CD4-positive, alpha-beta T cell treated with Interleukin-15 for 1 hour (primary cell): ENCODE measurements around the gene ITPK1.

Experiments used
- DNase-seq: peaks from one replicate; pipeline ENCODE4 v3.0.0-alpha.2; 2020

The ITPK1 gene

DNA sequence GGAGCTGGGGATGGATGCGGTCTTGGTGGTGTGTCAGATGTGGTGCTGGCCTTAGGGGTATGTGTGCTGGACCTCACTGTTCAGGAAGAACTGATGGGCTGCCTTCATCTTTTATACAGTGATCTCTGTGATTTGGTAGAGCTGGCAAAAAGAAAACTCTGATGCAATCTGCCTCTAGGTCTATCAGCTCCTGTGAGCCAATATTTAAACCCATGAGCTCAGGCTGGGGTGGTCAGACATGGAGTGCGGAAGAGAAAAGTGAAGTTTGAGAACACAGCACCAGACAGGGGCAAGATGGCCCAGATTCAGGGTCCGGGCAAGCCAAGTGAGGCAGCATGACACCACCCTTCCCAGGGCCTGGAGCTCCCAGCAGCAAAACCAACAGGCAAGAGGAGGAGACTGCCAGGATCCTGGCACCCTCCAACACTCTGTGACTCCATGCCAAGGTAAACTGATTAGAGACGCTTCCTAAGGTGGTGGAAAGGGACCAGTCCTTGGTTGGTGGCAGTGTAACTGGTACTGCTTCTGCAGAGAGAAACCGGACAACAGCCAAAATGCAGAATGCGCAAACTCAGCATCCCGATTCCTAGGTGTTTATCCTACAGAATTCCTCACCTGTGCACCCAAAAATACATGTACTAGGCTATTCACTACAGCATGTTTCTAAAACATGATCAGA is 110.5 kb downstream of the ITPK1 start:
- DNase-seq: no peak

DNA sequence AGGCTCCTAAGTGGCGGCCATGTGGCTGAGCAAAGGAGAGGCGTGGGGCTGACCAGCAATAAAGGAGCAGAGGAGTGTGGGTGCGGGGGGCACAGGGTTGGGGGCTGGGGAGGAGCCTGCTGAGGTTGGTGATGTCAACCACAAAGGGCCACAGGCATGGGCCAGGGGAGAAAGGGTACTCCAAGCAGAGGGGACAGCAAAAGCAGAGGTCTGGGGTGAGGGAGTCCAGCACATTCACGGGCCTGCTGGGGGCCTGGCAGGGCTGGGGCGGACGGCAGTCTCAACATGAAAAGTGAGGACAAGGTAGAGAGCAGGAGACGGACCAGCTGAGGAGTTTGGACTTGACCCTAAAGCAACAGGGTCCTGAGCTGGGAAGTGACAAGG is 111.0 kb downstream of the ITPK1 start:
- no peak for DNase-seq

DNA sequence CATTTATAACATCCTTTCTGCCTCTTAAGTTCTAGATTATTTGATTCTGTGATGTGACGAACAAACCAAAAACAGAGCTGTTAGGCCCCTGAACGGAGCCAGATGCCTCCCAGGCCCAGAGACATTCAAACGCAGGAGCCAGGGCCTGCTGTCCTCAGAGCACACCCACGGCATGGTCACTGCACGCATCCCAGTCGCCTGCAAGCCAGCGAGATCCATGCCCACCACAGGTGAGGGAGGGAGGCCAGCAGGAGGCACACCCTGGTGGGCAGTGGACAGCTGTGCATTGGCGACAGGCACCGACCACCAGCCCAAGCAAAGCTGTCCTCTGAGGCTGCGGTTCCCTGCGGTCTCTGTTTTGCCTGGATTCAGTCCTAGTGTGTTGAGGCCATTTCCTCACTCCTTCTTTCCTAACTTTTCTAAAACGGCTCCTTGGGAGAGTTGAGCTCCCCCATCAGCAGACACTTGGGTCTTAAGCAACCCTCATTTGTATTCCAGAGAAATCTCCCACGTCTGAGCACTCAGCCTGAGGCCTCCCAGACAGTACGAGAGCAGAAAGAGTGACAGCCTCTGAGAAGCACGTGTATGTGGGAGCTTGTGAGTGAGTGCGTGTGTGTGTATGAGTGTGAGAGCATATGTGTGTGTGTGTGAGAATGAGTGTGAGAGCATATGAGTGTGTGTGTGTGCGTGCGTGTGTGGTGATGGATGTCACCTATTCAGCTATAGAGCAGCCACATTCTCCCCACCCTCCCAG is 111.6 kb downstream of the ITPK1 start:
- DNase-seq: no peak

DNA sequence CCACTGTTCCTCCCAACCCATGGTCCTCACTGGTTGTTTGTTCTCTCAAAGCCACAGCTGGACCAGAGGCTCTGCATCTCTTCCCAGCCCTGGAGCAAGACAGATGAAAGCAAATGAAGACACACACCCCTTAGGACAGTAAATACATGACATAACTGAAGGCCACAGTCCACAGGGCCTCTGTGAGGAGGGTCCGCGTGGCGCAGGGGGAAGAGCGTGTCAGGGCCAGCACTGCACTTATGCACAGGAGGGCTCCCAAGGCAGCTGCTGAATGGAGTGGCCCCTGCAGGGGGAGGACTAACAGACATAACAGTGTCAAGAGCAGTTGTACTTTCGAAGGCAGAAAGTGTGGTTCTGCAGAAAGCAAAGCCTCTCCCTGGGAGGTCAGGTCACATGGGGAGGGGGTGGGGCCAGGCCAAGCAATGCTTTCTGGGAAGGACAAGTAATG is 112.8 kb downstream of the ITPK1 start:
- no peak for DNase-seq

DNA sequence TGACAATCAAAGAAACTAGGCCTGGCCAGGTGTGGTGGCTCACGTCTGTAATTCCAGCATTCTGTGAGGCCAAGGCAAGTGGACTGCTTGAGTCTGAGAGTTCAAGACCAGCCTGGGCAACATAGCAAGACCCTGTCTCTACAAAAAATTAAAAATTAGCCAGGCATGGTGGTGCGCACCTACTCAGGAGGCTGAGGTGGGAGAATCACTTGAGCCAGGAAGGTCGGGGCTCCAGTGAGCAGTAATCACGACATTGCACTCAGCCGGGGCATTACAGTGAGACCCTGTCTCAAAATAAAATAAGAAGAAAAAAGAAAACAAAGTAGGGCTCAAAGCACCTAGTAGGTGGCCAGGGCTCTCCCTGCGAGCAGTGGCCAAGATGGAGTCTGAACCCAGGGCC is 113.7 kb downstream of the ITPK1 start:
- no peak for DNase-seq

DNA sequence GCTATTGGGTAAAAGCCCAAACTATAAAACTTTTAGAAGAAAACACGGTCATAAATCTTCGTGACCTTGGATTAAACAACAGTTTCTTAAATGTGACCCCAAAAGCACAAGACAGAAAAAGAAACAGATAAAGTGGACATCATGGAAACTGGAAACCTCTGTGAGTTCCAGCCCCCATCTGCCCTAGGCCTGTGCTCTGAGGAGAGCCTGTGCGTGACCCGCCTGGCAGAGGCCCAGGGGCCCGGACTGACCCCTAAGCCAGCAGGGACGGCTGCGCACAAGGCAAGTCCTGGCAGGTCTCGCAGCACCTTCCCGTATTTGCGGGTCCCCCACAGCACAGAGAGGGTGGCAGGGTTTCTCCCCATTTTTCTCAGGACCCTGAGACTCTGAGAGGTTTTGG is 116.8 kb downstream of the ITPK1 start:
- no peak for DNase-seq

DNA sequence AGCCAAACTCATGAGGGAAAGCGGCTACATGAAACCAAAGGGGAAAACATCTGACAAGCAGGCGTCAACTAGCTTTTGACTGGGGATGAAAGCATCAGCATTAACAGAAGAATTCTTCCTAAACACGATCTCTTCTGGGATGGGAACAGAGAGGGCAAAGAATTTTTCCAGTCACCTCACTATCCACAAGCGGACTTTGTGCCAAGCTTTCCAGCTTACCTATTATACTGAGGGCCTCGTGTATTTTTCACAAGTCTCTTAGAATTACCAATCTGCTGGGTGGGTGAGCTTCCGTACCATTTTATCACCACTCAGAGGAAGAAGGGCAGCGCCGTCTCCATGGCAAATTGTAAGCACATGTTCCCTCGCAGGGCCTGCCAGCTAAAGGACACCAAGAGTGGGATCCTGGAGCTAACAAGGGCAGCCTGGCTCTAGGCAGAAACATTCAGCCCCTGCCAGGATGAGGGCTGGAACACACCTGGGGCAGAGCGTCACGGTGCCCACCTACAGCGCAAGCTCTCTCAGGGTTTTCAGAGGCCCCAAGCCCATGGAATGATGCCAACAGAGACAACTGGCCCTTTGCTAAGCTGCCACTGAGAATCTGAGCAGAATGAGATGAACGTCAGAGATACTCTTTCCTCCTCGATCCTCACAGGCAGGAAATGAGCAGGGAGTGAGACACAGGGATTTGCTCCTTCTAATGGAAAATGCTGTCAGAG is 118.2 kb downstream of the ITPK1 start:
- no peak for DNase-seq

DNA sequence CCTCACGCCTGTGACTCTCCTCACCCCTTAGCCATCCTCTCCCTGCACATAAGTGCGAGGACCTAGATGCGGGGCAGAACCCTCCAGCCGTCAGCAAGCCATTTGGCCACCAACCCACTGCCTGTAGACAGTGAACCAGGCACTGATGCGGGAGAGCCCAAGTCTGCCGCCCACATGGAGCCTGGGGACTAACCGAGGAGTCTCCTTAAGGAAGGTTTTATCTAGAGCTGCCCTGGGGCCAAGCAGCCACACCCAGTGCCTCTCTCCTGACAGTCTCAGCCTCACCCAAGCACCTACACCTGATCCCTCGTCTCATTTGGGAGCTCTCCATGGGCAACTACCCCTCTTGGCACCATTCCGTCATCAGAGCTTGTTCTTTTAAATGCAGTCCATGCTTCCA is 120.1 kb downstream of the ITPK1 start:
- DNase-seq: no peak

DNA sequence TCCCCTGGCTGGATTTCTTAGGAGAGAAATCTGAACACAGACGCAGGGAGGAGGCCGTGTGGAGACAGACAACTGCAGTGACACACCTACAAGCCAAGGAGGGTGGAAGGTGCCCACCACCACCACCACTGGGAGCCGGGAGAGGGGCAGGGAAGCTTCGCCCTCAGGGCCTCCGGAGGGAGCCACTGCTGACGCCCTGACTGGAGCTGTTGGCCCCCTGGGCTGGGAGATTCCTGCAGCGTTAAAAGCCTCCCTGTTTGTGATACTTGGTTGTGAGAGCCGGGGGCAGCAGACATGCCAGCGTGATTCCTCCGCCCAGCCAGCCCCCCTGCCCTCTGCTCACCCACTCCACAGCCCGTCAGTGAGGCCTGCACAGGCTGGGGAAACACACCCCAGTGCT is 120.8 kb downstream of the ITPK1 start:
- DNase-seq: no peak

DNA sequence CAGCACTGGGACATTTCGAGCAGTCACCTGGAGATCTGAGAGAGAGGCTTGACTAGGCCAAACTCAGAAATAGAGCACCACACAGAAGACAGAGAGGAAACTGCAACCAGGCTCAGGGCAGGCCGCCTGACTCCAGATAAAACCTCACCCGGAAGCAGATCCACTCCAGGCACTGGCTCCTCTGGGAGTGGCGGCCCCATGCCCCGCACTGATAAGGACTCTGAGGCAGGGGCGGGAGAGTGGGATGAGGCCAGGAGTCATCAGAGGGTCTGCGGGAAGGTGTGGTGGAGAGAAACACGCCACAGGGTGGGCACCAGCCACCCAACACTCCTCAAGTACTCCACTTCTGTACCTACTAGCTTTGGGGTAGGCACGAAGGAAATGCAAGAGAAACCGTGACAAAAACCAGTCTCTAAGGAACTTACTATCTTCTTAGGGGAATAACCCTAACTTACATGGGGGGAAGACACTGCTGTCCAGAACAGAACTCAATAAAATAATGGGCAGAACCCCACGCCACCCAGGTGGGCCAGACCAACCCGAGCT is 121.5 kb downstream of the ITPK1 start:
- no peak for DNase-seq

DNA sequence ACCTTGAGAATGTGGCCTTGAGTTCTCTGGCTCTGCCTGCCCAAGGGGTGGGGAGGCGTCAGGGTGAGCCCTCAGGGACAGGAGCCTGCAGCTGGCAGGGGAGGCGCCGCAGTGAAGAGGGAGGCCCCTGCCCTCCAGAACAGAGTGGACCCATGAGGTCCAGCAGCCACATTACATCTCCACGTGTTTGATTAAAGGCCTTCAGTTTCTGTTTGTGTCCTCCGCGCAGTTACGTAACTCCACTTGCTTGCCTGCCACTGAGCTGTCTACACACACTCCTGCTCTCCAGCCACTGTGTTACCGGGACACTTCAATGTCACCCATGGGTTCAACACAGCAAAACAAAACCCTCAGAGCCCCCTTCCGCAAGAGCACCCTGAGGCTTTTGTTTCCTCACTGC is 122.4 kb downstream of the ITPK1 start:
- no peak for DNase-seq

DNA sequence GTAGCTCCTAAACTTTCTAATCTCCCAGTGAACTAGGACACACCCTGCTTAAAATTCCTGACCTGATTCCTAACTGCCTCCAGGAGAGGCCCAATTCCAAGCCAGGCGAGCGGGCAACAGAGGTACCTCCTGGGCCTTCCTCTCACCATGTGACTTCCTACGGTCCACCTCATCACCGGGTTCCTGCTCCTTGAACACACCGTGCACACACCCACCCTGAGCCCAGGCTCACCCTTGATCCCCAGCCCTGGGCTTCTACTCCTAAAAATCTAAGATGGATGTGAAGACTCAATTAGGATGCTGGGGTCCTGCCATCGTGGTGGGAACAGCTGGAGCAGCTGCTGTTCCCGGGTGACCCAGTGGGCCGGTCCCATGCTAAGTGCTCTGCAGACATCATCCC is 124.2 kb downstream of the ITPK1 start:
- no peak for DNase-seq

DNA sequence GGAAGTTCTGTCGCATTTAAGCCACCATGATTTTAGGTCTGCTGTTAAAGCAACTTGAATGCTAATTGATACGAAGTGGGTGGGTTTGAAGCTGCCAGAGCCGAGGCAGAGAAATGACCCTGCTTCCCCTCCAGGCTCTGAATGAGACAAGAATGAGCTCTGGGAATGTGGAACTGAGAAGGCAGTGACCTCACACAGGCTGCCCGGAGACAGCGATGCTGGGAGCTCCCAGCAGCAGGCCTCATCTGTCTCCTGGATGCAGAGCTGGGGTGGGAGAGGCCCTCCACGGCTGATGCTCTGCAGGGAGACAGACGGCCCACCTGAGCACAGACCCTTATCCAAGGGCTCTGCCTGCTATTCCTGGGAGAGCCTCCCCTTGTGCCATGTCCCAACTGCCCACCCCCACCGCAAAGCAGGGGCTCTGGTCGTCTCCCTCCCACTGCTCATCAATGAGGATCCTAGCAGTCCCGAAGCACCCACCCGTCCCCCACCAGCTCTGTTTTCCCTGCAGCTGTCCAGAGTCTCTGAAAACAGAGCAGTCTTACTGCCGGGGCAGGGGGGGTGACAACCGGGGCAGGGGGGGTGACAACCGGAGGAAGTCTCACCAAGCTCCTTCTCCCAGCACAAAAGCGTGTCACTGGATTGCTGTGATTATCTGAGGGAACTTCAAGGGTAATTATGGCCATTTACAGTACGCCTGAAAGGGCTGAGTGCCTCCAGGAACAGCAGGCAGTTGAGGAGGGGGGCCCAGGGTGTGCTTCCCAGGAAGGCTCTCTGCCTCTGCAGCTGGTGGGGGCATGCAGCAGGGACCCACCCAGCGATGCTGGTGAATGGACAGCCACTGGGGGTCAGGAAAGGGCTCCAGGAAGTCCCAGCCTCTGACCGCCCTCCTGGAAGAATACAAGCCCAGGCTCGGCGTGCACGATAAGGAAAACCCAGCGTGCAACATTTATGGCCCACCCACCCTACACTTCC is 125.0 kb downstream of the ITPK1 start:
- no peak for DNase-seq

DNA sequence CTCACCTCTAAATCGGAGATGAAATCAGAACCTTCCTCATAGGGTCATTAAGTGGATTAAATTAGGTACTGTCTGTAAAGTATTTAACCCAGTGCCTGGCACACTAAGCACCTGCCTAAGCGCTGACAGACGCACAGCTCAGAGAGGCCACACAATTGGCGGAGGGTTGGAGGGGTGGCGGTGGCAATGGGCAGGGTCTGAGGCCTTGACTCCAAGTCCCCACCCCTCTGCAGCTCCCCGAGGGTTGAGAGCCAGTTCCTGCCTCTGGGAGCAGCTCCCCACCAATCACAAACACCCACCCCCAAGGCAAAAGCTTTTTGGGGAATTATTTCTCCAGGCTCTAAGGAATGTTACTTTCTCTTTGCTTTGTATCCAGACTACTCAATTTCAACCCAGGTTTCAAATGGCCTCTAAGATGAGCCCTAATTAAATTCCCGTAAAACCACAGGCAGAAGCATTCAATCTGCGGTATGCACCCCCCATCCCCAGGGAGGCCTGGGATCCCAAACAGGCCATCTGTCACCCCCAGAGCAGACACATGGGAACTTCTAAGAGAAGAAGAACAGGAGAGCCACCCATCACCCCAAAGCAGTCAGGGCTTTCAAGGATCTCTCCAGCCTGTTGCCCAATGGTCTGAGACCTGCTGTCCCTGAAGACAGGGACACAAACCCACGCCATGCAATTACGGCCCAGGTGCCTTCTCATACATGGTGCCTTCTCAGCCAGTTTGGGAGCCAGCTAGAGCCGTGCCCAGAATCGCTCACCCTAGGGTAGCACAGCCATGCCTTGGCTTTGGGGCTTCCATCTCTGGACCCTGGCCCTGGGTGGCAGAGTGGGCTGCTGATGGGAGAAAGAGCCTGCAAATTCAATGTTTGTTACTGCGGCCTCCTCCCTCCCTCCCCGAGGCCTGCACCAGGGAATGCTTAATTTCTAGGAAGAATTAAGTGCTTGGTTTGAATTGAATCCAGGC is 126.7 kb downstream of the ITPK1 start:
- no peak for DNase-seq

DNA sequence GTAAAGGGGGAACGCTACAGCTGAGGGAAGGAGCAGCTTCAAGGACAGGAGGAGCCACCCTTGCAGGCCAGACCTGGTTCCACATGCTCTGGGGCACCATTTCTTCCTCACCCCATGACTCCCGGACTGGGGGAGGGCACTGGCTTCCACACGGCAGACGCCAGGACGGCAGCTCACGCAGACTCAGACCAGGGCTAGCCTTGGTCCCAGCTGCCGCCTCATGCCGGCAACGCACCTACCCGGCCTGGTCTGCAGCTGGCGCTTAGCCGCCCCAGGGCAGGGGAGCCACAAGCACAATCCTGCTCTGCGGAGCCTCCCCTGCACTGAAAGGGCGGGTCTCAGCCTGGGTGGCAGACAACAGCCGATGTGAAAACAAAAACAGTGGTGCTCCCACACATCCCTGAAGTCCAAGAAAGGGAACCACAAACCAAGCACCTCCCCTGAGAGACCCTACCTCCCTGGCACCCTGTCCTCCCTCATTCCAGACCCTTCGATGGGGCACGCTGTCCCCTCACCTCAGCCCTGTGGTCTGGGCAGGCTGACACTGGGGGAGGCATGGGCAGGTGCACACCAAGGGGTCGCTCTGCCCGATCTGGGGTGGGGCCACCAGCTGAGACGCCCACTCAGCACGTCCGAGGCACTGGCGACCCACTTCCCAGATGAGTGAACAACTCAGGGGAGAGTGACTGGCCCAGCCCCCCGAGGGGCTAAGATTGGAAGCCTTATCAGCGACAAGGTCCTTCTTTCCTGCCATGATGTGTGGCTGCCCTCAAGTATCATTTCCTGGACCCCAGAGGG is 127.8 kb downstream of the ITPK1 start:
- DNase-seq: no peak

DNA sequence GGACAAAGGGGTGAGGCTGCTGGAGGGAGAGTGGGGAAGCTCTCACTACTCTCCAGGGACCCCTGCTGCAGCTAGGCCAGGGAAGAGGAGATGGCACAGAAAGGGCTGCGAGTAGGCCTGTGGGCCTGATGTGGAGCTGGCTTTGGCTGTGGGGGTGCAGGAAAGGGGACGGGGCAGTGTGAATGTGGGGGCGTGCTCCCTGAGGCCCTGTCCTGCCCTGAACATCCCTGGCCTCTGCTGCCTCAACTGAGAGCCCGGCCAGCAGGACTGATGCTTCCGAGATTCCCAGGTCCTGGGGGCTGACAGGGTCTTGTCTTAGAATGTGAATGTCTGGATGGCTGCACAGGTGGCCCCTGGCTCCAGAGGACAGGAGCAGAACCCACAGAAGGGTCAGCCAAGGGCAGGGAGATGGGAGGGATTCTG is 128.6 kb downstream of the ITPK1 start:
- DNase-seq: no peak

DNA sequence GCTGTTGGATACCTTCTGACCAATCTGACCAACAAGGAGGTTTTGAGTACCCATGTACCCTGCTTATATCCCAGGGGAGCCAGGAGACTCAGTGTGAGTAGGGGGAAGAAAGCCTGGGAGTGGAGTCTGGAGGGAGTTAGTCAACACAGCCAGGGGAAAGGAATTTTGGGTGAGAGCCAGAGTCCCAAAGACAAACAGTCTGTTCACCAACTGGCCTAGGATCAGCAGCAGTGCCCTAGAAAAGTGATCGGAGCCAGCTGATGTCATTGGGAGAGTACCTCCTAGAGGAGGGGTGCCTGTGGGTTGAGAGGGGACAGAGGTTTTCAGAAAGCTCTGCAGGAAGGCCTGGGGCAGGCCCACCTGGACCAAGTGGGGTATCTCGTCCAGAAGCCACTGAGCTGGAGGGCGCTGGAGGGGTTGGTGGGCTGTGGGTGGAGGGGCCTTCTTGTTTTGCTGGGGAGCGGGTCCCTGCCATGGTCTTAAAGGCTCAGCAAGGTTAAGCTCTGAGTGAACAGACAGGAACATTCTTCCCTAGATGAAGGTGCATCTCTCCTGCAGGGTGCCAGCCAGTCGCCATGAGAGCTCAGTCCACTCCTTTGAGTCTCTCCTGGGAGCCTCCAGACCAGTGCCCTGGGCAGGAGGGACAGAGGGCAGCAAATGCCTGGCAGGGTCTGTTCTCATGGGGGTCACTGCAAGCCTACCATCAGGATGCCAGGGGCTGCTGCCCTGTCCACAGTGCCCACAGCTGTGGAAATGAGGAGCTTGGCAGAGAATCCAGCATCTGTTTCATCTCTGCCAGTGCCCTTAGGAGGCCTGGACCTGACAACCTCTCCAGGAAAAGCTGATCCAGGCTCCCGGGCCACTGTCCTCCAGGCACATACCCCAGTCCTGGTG is 129.2 kb downstream of the ITPK1 start:
- DNase-seq: no peak

DNA sequence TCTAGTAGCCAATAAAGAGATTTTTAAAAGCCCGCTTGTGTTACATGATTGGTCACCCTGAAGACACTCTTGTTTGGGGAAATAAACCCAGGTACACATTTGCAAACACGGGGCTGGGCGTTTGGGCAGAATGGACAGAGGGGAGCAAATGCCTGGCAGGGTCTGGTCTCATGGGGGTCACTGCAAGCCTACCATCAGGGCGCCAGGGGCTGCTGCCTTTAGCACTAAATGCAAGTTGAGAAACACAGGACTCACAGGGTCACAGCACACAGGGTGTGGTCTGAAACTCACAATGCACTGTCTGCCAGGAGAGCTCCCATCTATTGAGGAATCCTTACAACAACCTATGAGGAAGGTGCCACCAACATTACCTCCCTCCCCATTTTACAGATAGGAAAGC is 130.2 kb downstream of the ITPK1 start:
- DNase-seq: no peak

DNA sequence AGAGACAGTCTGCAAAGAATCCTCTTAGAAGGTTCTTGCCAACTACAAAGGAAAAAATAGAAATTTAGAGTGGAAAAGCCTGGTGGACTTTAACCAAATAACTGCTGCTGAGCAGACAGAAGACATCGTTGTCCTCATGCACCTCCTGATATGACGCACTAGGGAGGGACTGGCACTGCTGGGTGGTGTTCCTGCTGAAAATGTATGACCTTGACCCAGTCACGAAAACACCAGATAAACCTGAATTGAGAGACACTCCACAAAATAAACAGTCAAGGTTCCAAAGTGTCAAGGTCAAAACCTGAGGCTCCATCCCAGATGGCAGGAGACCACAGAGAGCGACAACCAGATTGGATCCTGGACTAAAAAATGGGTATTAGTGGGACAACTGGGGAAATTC is 130.8 kb downstream of the ITPK1 start:
- DNase-seq: no peak
